K562 (cell line): ENCODE data around the gene NRSN2. TPM values are rescaled to one million over a fixed set of nuclear protein-coding genes. Genes with fewer than 3 reads are reported as not detected.
A peak's percentile ranks its signal among the peaks of the same experiment; 100 is the strongest.

Experiments
- ASH1L ChIP-seq: fragments of 450-650 bp; IDR thresholded peaks from 2 replicates; pipeline ENCODE4 v1.6.1; 2018; ENCODE audit warnings: borderline replicate concordance, mild to moderate bottlenecking, low read depth; ENCODE audit not compliant: partially characterized antibody
- ELF2 ChIP-seq: fragments of 250-450 bp; sonication (Bioruptor Pico); IDR thresholded peaks from 2 replicates; pipeline ENCODE4 v1.5.0; 2021; ENCODE audit warnings: mild to moderate bottlenecking
- GABPB2 ChIP-seq: fragments of 250-450 bp; sonication (Bioruptor Pico); conservative IDR thresholded peaks from 2 replicates; pipeline ENCODE4 v1.5.1; 2021; ENCODE audit warnings: mild to moderate bottlenecking
- NR3C1 ChIP-seq: sonication (generic); formaldehyde crosslinking; IDR thresholded peaks from 2 replicates; pipeline ENCODE4 v1.8.1; 2022; ENCODE audit warnings: missing genetic modification reagents
- RNF2 ChIP-seq: sonication (generic); IDR thresholded peaks from 2 replicates; pipeline ENCODE4 v1.6.1; 2016
- SP2 ChIP-seq: IDR thresholded peaks from 2 replicates; pipeline ENCODE4 v1.6.1; 2011; ENCODE audit warnings: mild to moderate bottlenecking, low read depth, low read length, moderate library complexity; ENCODE audit not compliant: poor library complexity, severe bottlenecking; ENCODE audit errors: extremely low read depth
- TBL1XR1 ChIP-seq, 2 experiments: IDR thresholded peaks; 2 replicates each; pipeline ENCODE4 v1.6.1; 2012; ENCODE audit warnings: improper control_type of control experiment in 2 of 2, low read length in 2 of 2, mild to moderate bottlenecking in 1 of 2
- TCFL5 ChIP-seq: fragments of 250-450 bp; sonication (Bioruptor Pico); conservative IDR thresholded peaks from 2 replicates; pipeline ENCODE4 v1.6.1; 2021; ENCODE audit warnings: mild to moderate bottlenecking, moderate library complexity, matching md5 sums
- TFAM ChIP-seq: fragments of 250-450 bp; sonication (Bioruptor Pico); conservative IDR thresholded peaks from 2 replicates; pipeline ENCODE4 v1.5.0; 2021; ENCODE audit warnings: mild to moderate bottlenecking, moderate library complexity
- XRCC4 ChIP-seq: IDR thresholded peaks from one replicate; pipeline ENCODE4 v1.6.1; 2011; ENCODE audit not compliant: insufficient read depth, insufficient read length; ENCODE audit errors: extremely low read depth
- ZBED1 ChIP-seq: IDR thresholded peaks from 2 replicates; pipeline ENCODE4 v1.6.1; 2014
- ZBTB1 ChIP-seq: sonication (generic); formaldehyde crosslinking; IDR thresholded peaks from 2 replicates; pipeline ENCODE4 v1.8.1; 2023; ENCODE audit warnings: missing genetic modification reagents, low read depth, mild to moderate bottlenecking, borderline replicate concordance
- ZNF124 ChIP-seq: sonication (generic); formaldehyde crosslinking; IDR thresholded peaks from 2 replicates; pipeline ENCODE4 v1.8.1; 2022; ENCODE audit warnings: missing genetic modification reagents
- ZNF316 ChIP-seq: fragments of 450-650 bp; IDR thresholded peaks from 2 replicates; pipeline ENCODE4 v1.6.1; 2016
- ZNF384 ChIP-seq: IDR thresholded peaks from 2 replicates; pipeline ENCODE4 v1.6.1; 2012; ENCODE audit warnings: low read depth, low read length, improper control_type of control experiment
- ZNF766 ChIP-seq: fragments of 200-800 bp; sonication (Bioruptor generic); conservative IDR thresholded peaks from 2 replicates; pipeline ENCODE4 v1.6.1; 2016; ENCODE audit warnings: missing genetic modification characterization, missing compliant biosample characterization
- polyA plus RNA-seq, 8 experiments: library from polyadenylated mRNA; depleted of rRNA in 4 of 8; stranded (reverse) in 5 of 8; unstranded in 3 of 8; fragments of >200 nt; fragmentation: Nextera tagmentation in 2 of 8; fragmentation: Illumina TruSeq in 1 of 8; extraction: Ambion mirVana in 2 of 8; extraction: Trizol in 1 of 8; gene quantifications; 2 replicates each; pipeline versions ENCODE4 v1.2.1 to v1.2.3, GENCODE V29; 2011 to 2014; ENCODE audit warnings: inconsistent platforms in 1 of 8, missing spikeins in 1 of 8
- total RNA-seq, 7 experiments: library from RNA; depleted of rRNA in 6 of 7; stranded (reverse); fragments of >200 nt in 6 of 7; fragmentation: Illumina TruSeq in 2 of 7; extraction: Trizol in 2 of 7; gene quantifications; 2 replicates each; pipeline versions ENCODE4 v1.2.1 to v1.2.3, GENCODE V29; 2011 to 2021; ENCODE audit warnings: low replicate concordance in 1 of 7
- TF ChIP-seq, protein P1 (sequence below): sonication (generic); formaldehyde crosslinking; IDR thresholded peaks from 2 replicates; pipeline ENCODE4 v1.8.1; 2023; ENCODE audit warnings: missing genetic modification reagents, mild to moderate bottlenecking, borderline replicate concordance
- TF ChIP-seq, protein P2 (sequence below): fragments of 250-450 bp; sonication (Bioruptor Pico); IDR thresholded peaks from 2 replicates; pipeline ENCODE4 v1.5.0; 2020; ENCODE audit warnings: mild to moderate bottlenecking
- TF ChIP-seq, protein P3 (sequence below), 3 experiments: fragments of 200-800 bp in 1 of 3; sonication (Bioruptor generic) in 1 of 3; sonication (generic) in 1 of 3; formaldehyde crosslinking in 1 of 3; IDR thresholded peaks; 2 replicates each; pipeline versions ENCODE4 v1.6.1 to v1.8.0; 2016 to 2022; ENCODE audit warnings: mild to moderate bottlenecking in 2 of 3, missing compliant biosample characterization in 2 of 3, missing genetic modification characterization in 2 of 3, missing genetic modification reagents in 1 of 3

NRSN2 gene
- total and polyA plus RNA-seq, 9 of the 15 experiments (the other 6 are each of a cell fraction or from before 2014, with no cell fraction given) = 7.5 to 29.7 (median 11.1) TPM

DNA sequence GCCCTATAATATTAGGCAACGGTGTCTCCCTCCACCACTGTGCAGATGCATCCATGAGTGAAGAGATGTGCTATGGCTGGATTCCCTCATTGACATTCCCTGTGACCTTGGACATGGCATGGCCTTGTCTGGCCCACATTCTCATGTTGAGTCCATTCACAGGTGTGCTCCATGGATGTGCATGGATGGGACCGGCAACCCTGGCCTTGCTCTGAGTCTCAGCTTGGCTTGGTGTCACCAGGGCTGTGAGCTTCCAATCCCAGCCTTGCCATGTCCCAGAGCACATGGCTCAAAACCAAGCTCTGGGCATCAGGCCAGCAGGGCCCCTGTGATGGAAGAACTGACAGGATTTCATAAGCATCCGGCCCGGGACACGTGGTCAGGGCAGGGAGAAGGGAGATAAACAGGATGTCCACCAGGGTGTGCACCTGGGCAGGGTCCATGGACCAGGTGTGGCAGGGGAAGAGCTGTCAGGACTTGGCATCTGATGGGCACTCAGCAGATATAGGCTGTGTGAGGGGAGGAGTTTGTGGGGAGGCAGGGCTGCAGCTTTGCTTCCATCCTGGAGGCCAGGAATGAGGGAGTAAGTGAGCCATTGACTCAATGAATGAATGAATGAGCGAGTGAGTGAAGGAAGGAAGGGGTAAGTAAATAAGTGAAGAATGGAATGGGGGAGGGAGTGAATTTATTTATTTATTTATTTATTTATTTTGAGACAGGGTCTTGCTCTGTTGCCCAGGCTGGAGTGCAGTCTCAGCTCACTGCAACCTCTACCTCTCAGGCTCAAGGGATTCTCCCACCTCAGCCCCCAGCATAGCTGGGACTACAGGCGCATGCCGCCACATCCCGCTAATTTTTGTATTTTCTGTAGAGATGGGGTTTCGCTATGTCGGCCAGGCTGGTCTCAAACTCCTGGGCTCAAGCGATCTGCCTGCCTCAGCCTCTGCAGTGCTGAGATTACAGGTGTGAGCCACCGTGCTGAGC, 15.7 kb downstream of the NRSN2 start (continued):
- no peak for TF ChIP-seq ZNF124 (CRISPR knock-in tag)
- TF ChIP-seq ELF2 (CRISPR knock-in tag) = peak; percentile 54; the same call in 1 of the 2 replicates
- no peak for TF ChIP-seq ZBTB1 (CRISPR knock-in tag)
- no peak for TF ChIP-seq ASH1L
- TF ChIP-seq RNF2 = peak; percentile 73; the same call in 1 of the 2 replicates
- TF ChIP-seq, protein P1, sequence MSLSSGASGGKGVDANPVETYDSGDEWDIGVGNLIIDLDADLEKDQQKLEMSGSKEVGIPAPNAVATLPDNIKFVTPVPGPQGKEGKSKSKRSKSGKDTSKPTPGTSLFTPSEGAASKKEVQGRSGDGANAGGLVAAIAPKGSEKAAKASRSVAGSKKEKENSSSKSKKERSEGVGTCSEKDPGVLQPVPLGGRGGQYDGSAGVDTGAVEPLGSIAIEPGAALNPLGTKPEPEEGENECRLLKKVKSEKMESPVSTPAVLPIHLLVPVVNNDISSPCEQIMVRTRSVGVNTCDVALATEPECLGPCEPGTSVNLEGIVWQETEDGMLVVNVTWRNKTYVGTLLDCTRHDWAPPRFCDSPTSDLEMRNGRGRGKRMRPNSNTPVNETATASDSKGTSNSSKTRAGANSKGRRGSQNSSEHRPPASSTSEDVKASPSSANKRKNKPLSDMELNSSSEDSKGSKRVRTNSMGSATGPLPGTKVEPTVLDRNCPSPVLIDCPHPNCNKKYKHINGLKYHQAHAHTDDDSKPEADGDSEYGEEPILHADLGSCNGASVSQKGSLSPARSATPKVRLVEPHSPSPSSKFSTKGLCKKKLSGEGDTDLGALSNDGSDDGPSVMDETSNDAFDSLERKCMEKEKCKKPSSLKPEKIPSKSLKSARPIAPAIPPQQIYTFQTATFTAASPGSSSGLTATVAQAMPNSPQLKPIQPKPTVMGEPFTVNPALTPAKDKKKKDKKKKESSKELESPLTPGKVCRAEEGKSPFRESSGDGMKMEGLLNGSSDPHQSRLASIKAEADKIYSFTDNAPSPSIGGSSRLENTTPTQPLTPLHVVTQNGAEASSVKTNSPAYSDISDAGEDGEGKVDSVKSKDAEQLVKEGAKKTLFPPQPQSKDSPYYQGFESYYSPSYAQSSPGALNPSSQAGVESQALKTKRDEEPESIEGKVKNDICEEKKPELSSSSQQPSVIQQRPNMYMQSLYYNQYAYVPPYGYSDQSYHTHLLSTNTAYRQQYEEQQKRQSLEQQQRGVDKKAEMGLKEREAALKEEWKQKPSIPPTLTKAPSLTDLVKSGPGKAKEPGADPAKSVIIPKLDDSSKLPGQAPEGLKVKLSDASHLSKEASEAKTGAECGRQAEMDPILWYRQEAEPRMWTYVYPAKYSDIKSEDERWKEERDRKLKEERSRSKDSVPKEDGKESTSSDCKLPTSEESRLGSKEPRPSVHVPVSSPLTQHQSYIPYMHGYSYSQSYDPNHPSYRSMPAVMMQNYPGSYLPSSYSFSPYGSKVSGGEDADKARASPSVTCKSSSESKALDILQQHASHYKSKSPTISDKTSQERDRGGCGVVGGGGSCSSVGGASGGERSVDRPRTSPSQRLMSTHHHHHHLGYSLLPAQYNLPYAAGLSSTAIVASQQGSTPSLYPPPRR (CRISPR knock-in tag) = no peak
- no peak for TF ChIP-seq ZNF384
- TF ChIP-seq ZNF316 = no peak
- TF ChIP-seq, protein P2, sequence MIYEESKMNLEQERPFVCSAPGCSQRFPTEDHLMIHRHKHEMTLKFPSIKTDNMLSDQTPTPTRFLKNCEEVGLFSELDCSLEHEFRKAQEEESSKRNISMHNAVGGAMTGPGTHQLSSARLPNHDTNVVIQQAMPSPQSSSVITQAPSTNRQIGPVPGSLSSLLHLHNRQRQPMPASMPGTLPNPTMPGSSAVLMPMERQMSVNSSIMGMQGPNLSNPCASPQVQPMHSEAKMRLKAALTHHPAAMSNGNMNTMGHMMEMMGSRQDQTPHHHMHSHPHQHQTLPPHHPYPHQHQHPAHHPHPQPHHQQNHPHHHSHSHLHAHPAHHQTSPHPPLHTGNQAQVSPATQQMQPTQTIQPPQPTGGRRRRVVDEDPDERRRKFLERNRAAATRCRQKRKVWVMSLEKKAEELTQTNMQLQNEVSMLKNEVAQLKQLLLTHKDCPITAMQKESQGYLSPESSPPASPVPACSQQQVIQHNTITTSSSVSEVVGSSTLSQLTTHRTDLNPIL (CRISPR knock-in tag) = no peak
- TF ChIP-seq, protein P3, sequence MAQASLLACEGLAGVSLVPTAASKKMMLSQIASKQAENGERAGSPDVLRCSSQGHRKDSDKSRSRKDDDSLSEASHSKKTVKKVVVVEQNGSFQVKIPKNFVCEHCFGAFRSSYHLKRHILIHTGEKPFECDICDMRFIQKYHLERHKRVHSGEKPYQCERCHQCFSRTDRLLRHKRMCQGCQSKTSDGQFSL (CRISPR knock-in tag; IDR thresholded peaks at IDR 0.05) = no peak
- TF ChIP-seq, protein P3 (tag; IDR thresholded peaks at IDR 0.05) = no peak
- no peak for TF ChIP-seq TBL1XR1 (IDR thresholded peaks at IDR 0.05; ENCODE audit: low read length in 2 of 2)
- no peak for TF ChIP-seq TFAM
- no peak for TF ChIP-seq XRCC4
- TF ChIP-seq TCFL5 = no peak; the same call in 1 of the 2 replicates
- TF ChIP-seq SP2 = no peak
- no peak for TF ChIP-seq GABPB2 (CRISPR knock-in tag)
- peak; percentile 77; the same call in 1 of the 2 replicates for TF ChIP-seq ZNF766 (CRISPR knock-in tag)
- TF ChIP-seq ZBED1 = no peak
- TF ChIP-seq NR3C1 (CRISPR knock-in tag) = no peak
